ENCODE results near the gene SMS.

Gene SMS

DNA sequence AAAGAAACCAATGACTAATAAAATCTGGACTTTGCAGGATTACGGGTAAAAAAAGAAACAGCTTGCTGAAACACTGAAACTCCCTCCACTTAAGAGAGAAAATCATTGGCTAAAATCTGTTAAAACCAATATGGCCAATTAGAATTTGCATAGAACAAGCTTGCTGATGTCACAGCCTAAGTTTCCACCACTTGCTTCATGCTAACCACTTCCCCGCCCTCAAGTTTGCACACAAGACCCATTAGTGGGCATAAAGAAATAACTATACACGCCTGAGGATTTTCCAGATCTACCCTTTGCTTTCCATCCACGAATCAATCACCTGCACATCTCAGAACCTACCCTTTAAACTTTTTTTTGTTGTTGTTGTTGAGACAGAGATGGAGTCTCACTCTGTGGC, 48.9 kb downstream of the SMS start:
- no peaks in the 10 kb centered on the region for H3K9me3 ChIP-seq (ENCODE audit: insufficient read depth, low read length)
- peaks cover 3% of the 10 kb centered on the region; the same call in 1 of the 2 replicates for H3F3A ChIP-seq (ENCODE audit: insufficient read depth)
- no peak overlapping the region for H3K4me2 ChIP-seq (ENCODE audit: low read depth, low read length, poor library complexity, severe bottlenecking)
- H2AFZ ChIP-seq (ENCODE audit: low read depth, low read length, severe bottlenecking): no peak overlapping the region
- H3K79me2 ChIP-seq (ENCODE audit: insufficient read depth, low read length): no peaks in the 10 kb centered on the region
- H3K27me3 ChIP-seq (ENCODE audit: low read length): no peaks in the 10 kb centered on the region
- no peak for TF ChIP-seq EZH2phosphoT487 (conservative IDR thresholded peaks at IDR 0.05; ENCODE audit: low read length)
- TF ChIP-seq, protein P1, sequence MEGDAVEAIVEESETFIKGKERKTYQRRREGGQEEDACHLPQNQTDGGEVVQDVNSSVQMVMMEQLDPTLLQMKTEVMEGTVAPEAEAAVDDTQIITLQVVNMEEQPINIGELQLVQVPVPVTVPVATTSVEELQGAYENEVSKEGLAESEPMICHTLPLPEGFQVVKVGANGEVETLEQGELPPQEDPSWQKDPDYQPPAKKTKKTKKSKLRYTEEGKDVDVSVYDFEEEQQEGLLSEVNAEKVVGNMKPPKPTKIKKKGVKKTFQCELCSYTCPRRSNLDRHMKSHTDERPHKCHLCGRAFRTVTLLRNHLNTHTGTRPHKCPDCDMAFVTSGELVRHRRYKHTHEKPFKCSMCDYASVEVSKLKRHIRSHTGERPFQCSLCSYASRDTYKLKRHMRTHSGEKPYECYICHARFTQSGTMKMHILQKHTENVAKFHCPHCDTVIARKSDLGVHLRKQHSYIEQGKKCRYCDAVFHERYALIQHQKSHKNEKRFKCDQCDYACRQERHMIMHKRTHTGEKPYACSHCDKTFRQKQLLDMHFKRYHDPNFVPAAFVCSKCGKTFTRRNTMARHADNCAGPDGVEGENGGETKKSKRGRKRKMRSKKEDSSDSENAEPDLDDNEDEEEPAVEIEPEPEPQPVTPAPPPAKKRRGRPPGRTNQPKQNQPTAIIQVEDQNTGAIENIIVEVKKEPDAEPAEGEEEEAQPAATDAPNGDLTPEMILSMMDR (IDR thresholded peaks at IDR 0.05; ENCODE audit: insufficient read depth, low read length, poor library complexity, severe bottlenecking): no peak
- H4K20me1 ChIP-seq (ENCODE audit: low read depth, low read length): no peaks in the 10 kb centered on the region
- no peaks in the 10 kb centered on the region for H3K9me2 ChIP-seq (replicated peaks; ENCODE audit: insufficient read depth, low read length)
- no peaks in the 10 kb centered on the region for H3K36me3 ChIP-seq (ENCODE audit: low read length)
- H3K27ac ChIP-seq (ENCODE audit: low read depth, low read length): no peak overlapping the region
- no peak overlapping the region for H3K4me3 ChIP-seq (ENCODE audit: insufficient read depth, low read length, poor library complexity, severe bottlenecking)
- no peak overlapping the region for H3K9ac ChIP-seq (ENCODE audit: low read length)

DNA sequence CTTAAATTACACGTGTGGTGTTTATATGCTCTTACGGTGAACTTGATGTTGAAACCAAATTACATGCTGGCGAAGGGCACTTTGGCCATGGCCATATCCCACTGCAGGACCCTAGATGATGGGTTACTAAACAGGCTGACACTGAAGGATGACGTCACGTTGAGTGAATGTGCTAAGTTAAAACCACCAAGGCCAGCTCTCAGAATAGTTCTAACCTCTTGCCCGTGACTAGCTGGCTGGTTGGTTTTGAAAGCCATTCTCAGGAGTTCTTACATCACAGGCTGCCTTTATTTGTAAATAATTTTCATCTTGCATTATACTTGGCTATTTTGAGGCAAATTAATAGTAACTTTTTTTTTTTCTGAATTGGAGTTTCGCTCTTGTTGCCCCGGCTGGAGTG, 50.3 kb downstream of the SMS start:
- Histone ChIP-seq H3K79me2 (ENCODE audit: insufficient read depth, low read length) (no peaks in the 10 kb centered on the region), H3K36me3 (ENCODE audit: low read length) (no peaks in the 10 kb centered on the region), H3K4me2 (ENCODE audit: low read depth, low read length, poor library complexity, severe bottlenecking) (no peak overlapping the region), H3K27ac (ENCODE audit: low read depth, low read length) (no peak overlapping the region), H3F3A (ENCODE audit: insufficient read depth) (no peaks in the 10 kb centered on the region), H3K9ac (ENCODE audit: low read length) (no peak overlapping the region), H3K27me3 (ENCODE audit: low read length) (no peaks in the 10 kb centered on the region), H3K4me3 (ENCODE audit: insufficient read depth, low read length, poor library complexity, severe bottlenecking) (no peak overlapping the region), H4K20me1 (ENCODE audit: low read depth, low read length) (no peaks in the 10 kb centered on the region), H3K9me3 (ENCODE audit: insufficient read depth, low read length) (no peaks in the 10 kb centered on the region), H2AFZ (ENCODE audit: low read depth, low read length, severe bottlenecking) (no peak overlapping the region), H3K9me2 (replicated peaks; ENCODE audit: insufficient read depth, low read length) (no peaks in the 10 kb centered on the region)
- TF ChIP-seq EZH2phosphoT487 (conservative IDR thresholded peaks at IDR 0.05; ENCODE audit: low read length): no peak
- TF ChIP-seq, protein P1 (IDR thresholded peaks at IDR 0.05; ENCODE audit: insufficient read depth, low read length, poor library complexity, severe bottlenecking): no peak

DNA sequence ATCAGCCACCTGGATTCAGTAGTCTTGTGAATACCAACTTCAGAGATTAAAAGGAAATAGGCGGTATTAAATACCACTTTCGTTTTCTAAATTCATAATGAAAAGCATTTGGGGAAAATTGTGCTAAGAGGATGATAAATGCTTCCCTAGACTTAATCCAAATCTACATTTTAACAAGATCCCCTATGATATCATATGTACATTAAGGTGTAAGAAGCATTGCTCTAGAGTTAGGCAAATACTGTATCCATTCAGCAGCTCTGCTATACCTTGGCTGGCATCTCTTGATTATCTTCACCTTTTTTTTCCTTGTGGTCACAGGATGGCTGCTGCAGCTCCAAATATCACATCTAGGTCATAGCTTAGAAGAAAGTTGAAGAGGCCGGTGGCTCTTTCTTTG, 51.0 kb downstream of the SMS start:
- no peak for TF ChIP-seq EZH2phosphoT487 (conservative IDR thresholded peaks at IDR 0.05; ENCODE audit: low read length)
- TF ChIP-seq, protein P1 (IDR thresholded peaks at IDR 0.05; ENCODE audit: insufficient read depth, low read length, poor library complexity, severe bottlenecking): no peak
- no peaks in the 10 kb centered on the region for H3F3A ChIP-seq (ENCODE audit: insufficient read depth)
- H3K36me3 ChIP-seq (ENCODE audit: low read length): no peaks in the 10 kb centered on the region
- H3K79me2 ChIP-seq (ENCODE audit: insufficient read depth, low read length): no peaks in the 10 kb centered on the region
- no peak overlapping the region for H3K4me3 ChIP-seq (ENCODE audit: insufficient read depth, low read length, poor library complexity, severe bottlenecking)
- no peaks in the 10 kb centered on the region for H3K9me2 ChIP-seq (replicated peaks; ENCODE audit: insufficient read depth, low read length)
- no peaks in the 10 kb centered on the region for H3K27me3 ChIP-seq (ENCODE audit: low read length)
- no peak overlapping the region for H2AFZ ChIP-seq (ENCODE audit: low read depth, low read length, severe bottlenecking)
- H3K9ac ChIP-seq (ENCODE audit: low read length): no peak overlapping the region
- no peaks in the 10 kb centered on the region for H3K9me3 ChIP-seq (ENCODE audit: insufficient read depth, low read length)
- no peak overlapping the region for H3K27ac ChIP-seq (ENCODE audit: low read depth, low read length)
- H4K20me1 ChIP-seq (ENCODE audit: low read depth, low read length): no peaks in the 10 kb centered on the region
- no peak overlapping the region for H3K4me2 ChIP-seq (ENCODE audit: low read depth, low read length, poor library complexity, severe bottlenecking)
